Loucy (cell line): ENCODE data around the gene C3orf18.

Experiments
- H2AFZ ChIP-seq: fragments of 200-600 bp; sonication (generic); 2 replicates; pipeline ENCODE4 v1.6.0; 2016; ENCODE audit warnings: antibody characterized with exemption, mild to moderate bottlenecking, low read length, moderate library complexity
- H3F3A ChIP-seq: fragments of 200-600 bp; 2 replicates; pipeline ENCODE4 v1.6.0; 2016; ENCODE audit warnings: antibody characterized with exemption, low read depth, mild to moderate bottlenecking
- H3K27me3 ChIP-seq: fragments of 200-600 bp; sonication (generic); 2 replicates; pipeline ENCODE4 v1.6.1; 2014; ENCODE audit warnings: low read length, mild to moderate bottlenecking; ENCODE audit not compliant: insufficient read depth, poor library complexity, severe bottlenecking
- H3K36me3 ChIP-seq: fragments of 200-600 bp; sonication (generic); 2 replicates; pipeline ENCODE4 v1.6.1; 2016; ENCODE audit warnings: low read length; ENCODE audit not compliant: insufficient read depth
- H3K4me1 ChIP-seq: fragments of 200-600 bp; sonication (generic); 2 replicates; pipeline ENCODE4 v1.5.1; 2014; ENCODE audit warnings: low read length, mild to moderate bottlenecking; ENCODE audit not compliant: insufficient read depth, poor library complexity, severe bottlenecking
- H3K4me2 ChIP-seq: fragments of 200-600 bp; sonication (generic); 2 replicates; pipeline ENCODE4 v1.6.0; 2014; ENCODE audit warnings: antibody characterized with exemption, low read length, low read depth, mild to moderate bottlenecking; ENCODE audit not compliant: poor library complexity, severe bottlenecking
- H3K4me3 ChIP-seq: fragments of 200-600 bp; sonication (generic); 2 replicates; pipeline ENCODE4 v1.5.1; 2014; ENCODE audit warnings: low read length, mild to moderate bottlenecking, mixed read lengths; ENCODE audit not compliant: poor library complexity, severe bottlenecking
- H3K79me2 ChIP-seq: fragments of 200-600 bp; sonication (generic); 2 replicates; pipeline ENCODE4 v1.6.1; 2014; ENCODE audit warnings: low read length; ENCODE audit not compliant: insufficient read depth
- H3K9ac ChIP-seq: fragments of 200-600 bp; sonication (generic); 2 replicates; pipeline ENCODE4 v1.6.0; 2014; ENCODE audit warnings: mild to moderate bottlenecking, low read depth, low read length, moderate library complexity; ENCODE audit not compliant: poor library complexity, severe bottlenecking
- H3K9me2 ChIP-seq: fragments of 200-600 bp; sonication (generic); replicated peaks from 2 replicates; pipeline ENCODE4 v1.6.1; 2016; ENCODE audit warnings: low read depth, low read length, mixed read lengths
- H3K9me3 ChIP-seq: fragments of 200-600 bp; sonication (generic); 2 replicates; pipeline ENCODE4 v1.6.1; 2014; ENCODE audit warnings: mild to moderate bottlenecking, antibody characterized with exemption, low read length, low read depth; ENCODE audit not compliant: insufficient read depth
- H4K20me1 ChIP-seq: fragments of 200-600 bp; sonication (generic); 2 replicates; pipeline ENCODE4 v1.6.0; 2014; ENCODE audit warnings: antibody characterized with exemption, low read length, mild to moderate bottlenecking; ENCODE audit not compliant: insufficient read depth, poor library complexity, severe bottlenecking
- EZH2phosphoT487 ChIP-seq: fragments of 200-600 bp; IDR thresholded peaks from 2 replicates; pipeline ENCODE4 v1.6.1; 2018; ENCODE audit warnings: antibody characterized with exemption, mild to moderate bottlenecking, moderate library complexity, borderline replicate concordance
- TF ChIP-seq, protein P1 (sequence below): fragments of 200-600 bp; sonication (generic); conservative IDR thresholded peaks from 2 replicates; pipeline ENCODE4 v1.5.1; 2014; ENCODE audit warnings: mild to moderate bottlenecking, antibody characterized with exemption, low read length

Gene C3orf18

DNA sequence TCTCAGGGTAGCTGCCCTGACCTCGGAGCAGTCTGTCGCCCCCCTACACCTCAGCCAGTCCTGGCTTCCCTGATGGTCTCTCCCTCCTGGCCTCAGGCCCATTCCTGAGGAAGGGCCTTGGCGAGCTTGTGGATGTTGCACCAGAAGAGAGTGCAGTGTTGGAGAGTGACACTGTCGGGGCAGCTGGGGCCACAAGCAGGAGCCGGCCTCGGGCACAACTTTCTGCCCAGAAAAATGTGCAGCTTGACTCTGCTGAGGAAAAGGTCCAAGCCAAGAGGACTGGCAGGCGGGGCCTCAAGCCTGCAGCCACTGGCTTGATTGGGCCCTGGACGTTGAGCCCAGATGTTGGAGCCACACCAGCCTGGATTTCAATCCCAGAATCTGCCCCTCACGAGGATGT lies 14.5 kb upstream of the C3orf18 start:
- Histone ChIP-seq H3K79me2 (no peaks in the 10 kb centered on the region), H3K36me3 (no peaks in the 10 kb centered on the region), H3K4me3 (no peak overlapping the region), H4K20me1 (no peaks in the 10 kb centered on the region), H3K9ac (no peak overlapping the region), H3K9me2 (no peaks in the 10 kb centered on the region), H3K4me2 (no peak overlapping the region), H3K4me1 (no peaks in the 10 kb centered on the region), H2AFZ (no peak overlapping the region), H3F3A (no peaks in the 10 kb centered on the region), H3K9me3 (no peaks in the 10 kb centered on the region), H3K27me3 (no peaks in the 10 kb centered on the region)
- no peak for TF ChIP-seq EZH2phosphoT487

DNA sequence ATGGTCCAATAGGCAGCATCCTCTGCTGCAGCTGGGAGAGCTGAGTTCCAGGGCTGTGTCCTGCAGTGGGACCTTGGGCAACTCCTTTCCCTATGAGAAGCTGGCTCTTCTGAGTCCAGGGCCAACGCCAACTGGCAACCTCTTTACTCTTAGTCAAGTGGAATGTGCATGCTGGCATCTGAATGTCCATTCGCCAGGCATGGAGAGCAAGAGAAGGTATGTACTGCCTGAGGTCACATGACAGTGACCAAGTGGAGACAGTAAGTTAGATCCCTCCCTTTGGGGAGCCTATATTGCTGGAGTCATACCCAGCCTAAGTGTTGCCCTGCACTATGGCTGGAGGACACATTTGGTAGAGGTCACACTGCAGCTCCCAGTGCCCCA lies 13.9 kb upstream of the C3orf18 start:
- Histone ChIP-seq H3K36me3 (no peaks in the 10 kb centered on the region), H3K79me2 (no peaks in the 10 kb centered on the region), H3K4me3 (no peak overlapping the region), H3K9me3 (no peaks in the 10 kb centered on the region), H3K4me2 (no peak overlapping the region), H4K20me1 (no peaks in the 10 kb centered on the region), H3K27me3 (no peaks in the 10 kb centered on the region), H3K9ac (no peak overlapping the region), H3K4me1 (no peaks in the 10 kb centered on the region), H2AFZ (no peak overlapping the region), H3K9me2 (no peaks in the 10 kb centered on the region), H3F3A (no peaks in the 10 kb centered on the region)
- TF ChIP-seq EZH2phosphoT487, result no peak
- TF ChIP-seq, protein P1, sequence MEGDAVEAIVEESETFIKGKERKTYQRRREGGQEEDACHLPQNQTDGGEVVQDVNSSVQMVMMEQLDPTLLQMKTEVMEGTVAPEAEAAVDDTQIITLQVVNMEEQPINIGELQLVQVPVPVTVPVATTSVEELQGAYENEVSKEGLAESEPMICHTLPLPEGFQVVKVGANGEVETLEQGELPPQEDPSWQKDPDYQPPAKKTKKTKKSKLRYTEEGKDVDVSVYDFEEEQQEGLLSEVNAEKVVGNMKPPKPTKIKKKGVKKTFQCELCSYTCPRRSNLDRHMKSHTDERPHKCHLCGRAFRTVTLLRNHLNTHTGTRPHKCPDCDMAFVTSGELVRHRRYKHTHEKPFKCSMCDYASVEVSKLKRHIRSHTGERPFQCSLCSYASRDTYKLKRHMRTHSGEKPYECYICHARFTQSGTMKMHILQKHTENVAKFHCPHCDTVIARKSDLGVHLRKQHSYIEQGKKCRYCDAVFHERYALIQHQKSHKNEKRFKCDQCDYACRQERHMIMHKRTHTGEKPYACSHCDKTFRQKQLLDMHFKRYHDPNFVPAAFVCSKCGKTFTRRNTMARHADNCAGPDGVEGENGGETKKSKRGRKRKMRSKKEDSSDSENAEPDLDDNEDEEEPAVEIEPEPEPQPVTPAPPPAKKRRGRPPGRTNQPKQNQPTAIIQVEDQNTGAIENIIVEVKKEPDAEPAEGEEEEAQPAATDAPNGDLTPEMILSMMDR, result no peak

DNA sequence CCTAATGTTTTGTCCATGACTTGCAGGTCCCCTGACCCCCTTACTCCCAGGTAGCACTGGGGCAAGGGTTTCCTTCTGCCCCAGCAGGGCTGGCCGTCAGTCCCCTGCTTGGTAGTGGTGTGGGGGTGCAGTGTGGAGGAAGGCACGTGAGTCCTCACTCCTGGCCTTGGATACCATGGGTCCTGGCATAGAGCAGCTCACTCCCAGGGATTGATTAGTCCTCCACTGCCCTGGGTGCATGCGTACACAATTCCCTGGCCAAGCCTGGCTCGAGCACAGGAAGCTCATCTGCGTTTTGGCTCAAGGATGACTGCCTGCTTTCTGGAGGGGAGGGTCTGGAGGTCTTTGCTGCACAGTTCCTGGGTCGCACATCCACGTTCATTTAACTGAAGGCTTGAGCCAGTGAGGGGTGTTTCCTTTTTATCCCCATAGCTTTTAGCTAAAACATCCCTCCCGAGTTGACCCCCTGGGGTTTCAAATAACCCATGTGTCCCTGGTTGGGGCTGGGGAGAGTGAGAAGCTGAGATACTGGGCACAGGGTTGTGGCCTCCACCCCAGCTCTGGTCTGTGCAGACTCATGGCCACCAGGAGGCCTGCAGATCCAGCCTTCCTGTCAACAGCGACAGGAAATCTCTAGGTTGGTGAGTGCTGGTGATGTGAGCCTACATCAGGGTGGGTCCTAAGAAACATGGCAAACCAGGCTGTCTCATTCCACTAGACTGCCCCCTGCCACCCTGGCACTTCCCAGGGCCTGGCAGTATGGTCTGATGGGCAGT lies 13.3 kb upstream of the C3orf18 start:
- no peaks in the 10 kb centered on the region for H3K36me3 ChIP-seq
- TF ChIP-seq, protein P1, result no peak
- TF ChIP-seq EZH2phosphoT487, result no peak

DNA sequence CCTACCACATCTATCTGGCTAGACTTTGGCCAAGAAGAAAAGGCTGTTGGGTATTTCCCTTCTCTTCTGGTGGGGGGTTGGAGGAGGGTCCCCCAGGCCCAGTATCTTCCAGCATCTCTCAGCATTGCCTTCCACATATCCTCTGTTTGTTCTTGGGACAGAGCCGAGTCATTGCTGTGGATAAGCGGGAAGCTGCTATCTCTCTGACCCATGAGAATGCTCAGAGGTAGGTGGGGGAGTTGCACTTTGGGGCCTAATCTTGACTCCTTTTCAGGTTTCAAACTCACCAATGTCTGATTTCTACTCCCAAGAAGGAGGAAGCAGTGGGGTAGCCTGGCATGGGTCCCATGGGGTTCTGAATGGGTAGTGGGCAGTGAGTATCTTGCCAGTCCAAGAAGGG lies 9.8 kb upstream of the C3orf18 start:
- Histone ChIP-seq H3K9me3 (no peaks in the 10 kb centered on the region), H2AFZ (no peak overlapping the region), H3K4me2 (no peak overlapping the region), H3F3A (no peaks in the 10 kb centered on the region), H3K9me2 (no peaks in the 10 kb centered on the region), H3K9ac (no peak overlapping the region), H4K20me1 (no peaks in the 10 kb centered on the region), H3K36me3 (no peaks in the 10 kb centered on the region), H3K79me2 (no peaks in the 10 kb centered on the region), H3K4me1 (no peaks in the 10 kb centered on the region), H3K27me3 (no peaks in the 10 kb centered on the region), H3K4me3 (no peak overlapping the region)
- TF ChIP-seq, protein P1, result no peak
- TF ChIP-seq EZH2phosphoT487, result no peak

More for the DNA sequence above, 13.3 kb upstream of the C3orf18 start:
- H3K9me3 ChIP-seq, result no peaks in the 10 kb centered on the region
- H2AFZ ChIP-seq, result no peak overlapping the region
- no peak overlapping the region for H3K9ac ChIP-seq
- no peaks in the 10 kb centered on the region for H3K27me3 ChIP-seq
- H3K4me1 ChIP-seq, result no peaks in the 10 kb centered on the region
- no peak overlapping the region for H3K4me2 ChIP-seq
- no peaks in the 10 kb centered on the region for H3K79me2 ChIP-seq
- H3K9me2 ChIP-seq, result no peaks in the 10 kb centered on the region
- no peaks in the 10 kb centered on the region for H4K20me1 ChIP-seq
- H3F3A ChIP-seq, result no peaks in the 10 kb centered on the region
- H3K4me3 ChIP-seq, result no peak overlapping the region
